GM12878 (cell line): Measurements from ENCODE around the gene BBLN. TPM values are rescaled to one million over a fixed set of nuclear protein-coding genes. Genes with fewer than 3 reads are reported as not detected.

Experiments
- ATAC-seq: fragments of 200-7000 bp; cut with Tn5 transposase; 3 replicates; pipeline ENCODE4 v1.9.1; 2020; ENCODE audit warnings: mild to moderate bottlenecking, moderate library complexity
- BruUV-seq: library from RNA; stranded (reverse); fragments of 400-500 nt; replicated peaks from 2 replicates; lab custom pipeline; 2021; lab: Mats Ljungman, UMichigan
- CTCF ChIA-PET: fragments of 300-600 bp; sonication (Branson Sonifier 250); formaldehyde crosslinking; extraction: SDS; loops from one replicate; lab custom pipeline; 2021; ENCODE audit warnings: inconsistent platforms; lab: Yijun Ruan, JAX
- POLR2A ChIA-PET: fragments of 350-600 bp; formaldehyde crosslinking; extraction: SDS; loops from one replicate; lab custom pipeline; 2021; ENCODE audit warnings: inconsistent platforms; lab: Charles Lee
- RAD21 ChIA-PET: fragments of 300-600 bp; sonication (Branson Sonifier 250); formaldehyde crosslinking; loops from one replicate; lab custom pipeline; 2023; ENCODE audit warnings: antibody characterized with exemption; ENCODE audit not compliant: unreplicated experiment; lab: Charles Lee
- SMC1A ChIA-PET: fragments of 300-600 bp; sonication (Branson Sonifier 250); formaldehyde crosslinking; loops from one replicate; lab custom pipeline; 2023; ENCODE audit not compliant: unreplicated experiment, uncharacterized antibody; lab: Charles Lee
- DNase-seq: peaks from one replicate; pipeline ENCODE4 v3.0.0-alpha.2; 2011; ENCODE audit warnings: low read depth, low spot score
- FAIRE-seq: peaks from 3 replicates; lab custom pipeline; 2011; peaks lifted over from hg19 to GRCh38; lab: Jason Lieb, UNC
- H2AFZ ChIP-seq: 2 replicates; pipeline ENCODE4 v1.6.0; 2011; ENCODE audit warnings: low read depth, low read length, control low read depth; ENCODE audit not compliant: control insufficient read depth
- H3K27ac ChIP-seq: 2 replicates; pipeline ENCODE4 v1.5.1; 2011; ENCODE audit warnings: control low read depth; ENCODE audit not compliant: control insufficient read depth, insufficient read depth
- H3K27me3 ChIP-seq, 2 experiments: replicated peaks in 1 of 2; 2 replicates each; pipeline versions ENCODE4 v1.6.0 to v1.6.1; 2011; ENCODE audit warnings: low read length in 1 of 2; ENCODE audit not compliant: control insufficient read depth in 2 of 2, insufficient read depth in 2 of 2
- H3K36me3 ChIP-seq, 2 experiments: 2 replicates each; pipeline ENCODE4 v1.5.1; 2011; ENCODE audit warnings: low read length in 1 of 2; ENCODE audit not compliant: control insufficient read depth in 2 of 2, insufficient read depth in 2 of 2
- H3K4me1 ChIP-seq: 2 replicates; pipeline ENCODE4 v1.6.1; 2011; ENCODE audit warnings: mild to moderate bottlenecking, low read length, moderate library complexity, mixed read lengths; ENCODE audit not compliant: control insufficient read depth, insufficient read depth
- H3K4me2 ChIP-seq: 2 replicates; pipeline ENCODE4 v1.6.0; 2011; ENCODE audit warnings: control low read depth; ENCODE audit not compliant: control insufficient read depth, insufficient read depth
- H3K4me3 ChIP-seq: fragments of 200-600 bp; sonication (generic); 2 replicates; pipeline ENCODE4 v1.5.1; 2016
- H3K79me2 ChIP-seq: 2 replicates; pipeline ENCODE4 v1.6.0; 2011; ENCODE audit warnings: low read length; ENCODE audit not compliant: control insufficient read depth, insufficient read depth
- H3K9ac ChIP-seq: 2 replicates; pipeline ENCODE4 v1.8.0; 2011; ENCODE audit warnings: low read length, control low read depth, mixed read lengths; ENCODE audit not compliant: control insufficient read depth, insufficient read depth
- H3K9me3 ChIP-seq: replicated peaks from 3 replicates; pipeline ENCODE4 v1.5.1; 2011; ENCODE audit warnings: mild to moderate bottlenecking, low read length; ENCODE audit not compliant: control insufficient read depth, insufficient read depth
- H4K20me1 ChIP-seq: 2 replicates; pipeline ENCODE4 v1.6.0; 2011; ENCODE audit not compliant: control insufficient read depth, insufficient read depth
- ATF2 ChIP-seq: IDR thresholded peaks from 2 replicates; pipeline ENCODE4 v1.6.1; 2012; ENCODE audit warnings: low read length, inconsistent platforms
- BCLAF1 ChIP-seq: fragments of 450-650 bp; IDR thresholded peaks from 2 replicates; pipeline ENCODE4 v1.6.1; 2017; ENCODE audit warnings: antibody characterized with exemption, mild to moderate bottlenecking, moderate library complexity
- FOXM1 ChIP-seq: IDR thresholded peaks from 2 replicates; pipeline ENCODE4 v1.6.1; 2012; ENCODE audit warnings: low read depth, mild to moderate bottlenecking, inconsistent platforms, low read length, moderate library complexity
- GATAD2B ChIP-seq: fragments of 450-650 bp; conservative IDR thresholded peaks from 2 replicates; pipeline ENCODE4 v1.6.1; 2017; ENCODE audit warnings: low read depth, mild to moderate bottlenecking, moderate library complexity
- JUND ChIP-seq: IDR thresholded peaks from 2 replicates; pipeline ENCODE4 v1.6.1; 2012; ENCODE audit warnings: low read depth, mild to moderate bottlenecking, low read length, improper control_type of control experiment, moderate library complexity
- NFYA ChIP-seq: IDR thresholded peaks from 2 replicates; pipeline ENCODE4 v1.6.1; 2011; ENCODE audit warnings: low read depth, mild to moderate bottlenecking, low read length, improper control_type of control experiment, borderline replicate concordance
- RAD21 ChIP-seq: IDR thresholded peaks from 2 replicates; pipeline ENCODE4 v1.6.1; 2011; ENCODE audit warnings: mild to moderate bottlenecking, low read depth, low read length, moderate library complexity; ENCODE audit not compliant: insufficient read depth
- TARDBP ChIP-seq: IDR thresholded peaks from 2 replicates; pipeline ENCODE4 v1.6.1; 2016; ENCODE audit warnings: borderline replicate concordance
- ZBTB4 ChIP-seq: fragments of 450-650 bp; formaldehyde crosslinking; IDR thresholded peaks from 2 replicates; pipeline ENCODE4 v1.4.0; 2022; ENCODE audit warnings: mild to moderate bottlenecking, moderate library complexity
- WGBS: methylation state at CpG from one replicate; pipeline ENCODE4 v1.1.6; 2016; ENCODE audit warnings: low lambda C conversion rate; ENCODE audit not compliant: insufficient replicate concordance, insufficient coverage; ENCODE audit errors: missing lambda C conversion rate; 5-methylcytosine and 5-hydroxymethylcytosine counted together
- in situ Hi-C: fragments of 300-500 bp; cut with MboI; formaldehyde crosslinking; loops from 9 replicates; pipeline ENCODE4 v1.14.3; 2018; ENCODE audit warnings: mixed read lengths
- intact Hi-C: fragments of 100-400 bp; cut with micrococcal nuclease; formaldehyde crosslinking; loops from one replicate; pipeline ENCODE4 v1.14.2; 2022; ENCODE audit not compliant: unreplicated experiment
- polyA plus RNA-seq, 11 experiments: library from polyadenylated mRNA; depleted of rRNA in 4 of 11; unstranded in 6 of 11; stranded (reverse) in 5 of 11; fragments of >200 nt; fragmentation: Nextera tagmentation in 4 of 11; fragmentation: Illumina TruSeq in 1 of 11; extraction: Ambion mirVana in 4 of 11; extraction: Trizol in 1 of 11; gene quantifications; 1 replicate in 1 of 11; 2 replicates in 10 of 11; pipeline versions ENCODE4 v1.2.1 to v1.2.3, GENCODE V29; 2011 to 2016; ENCODE audit warnings: inconsistent platforms in 2 of 11, missing spikeins in 2 of 11, low read depth in 1 of 11
- total RNA-seq, 4 experiments: library from RNA; depleted of rRNA in 3 of 4; stranded (reverse); fragments of >200 nt in 3 of 4; fragmentation: Illumina TruSeq in 1 of 4; extraction: Trizol in 1 of 4; gene quantifications; 2 replicates each; pipeline versions ENCODE4 v1.2.1 to v1.2.3, GENCODE V29; 2013 to 2021

Gene BBLN
- total and polyA plus RNA-seq, 10 of the 15 experiments (the other 5 are each of a cell fraction or from before 2014, with no cell fraction given): 3.8 to 194 (median 66.2) TPM

- ChIA-PET SMC1A (no interaction called here), CTCF (interaction anchor here (0.6 to 1.9 kb wide), 2 partner anchors 9 to 228 kb away, joined by 3 to 5 read pairs; no protein-coding TSS in a partner anchor), POLR2A (no interaction called here), RAD21 (no interaction called here)
- WGBS: 57% methylated on average over 8 of the region's 8 CpGs
- H3K27ac ChIP-seq: no peak overlapping the region
- H2AFZ ChIP-seq: no peak overlapping the region
- no TSS peak for BruUV-seq
- DNase-seq (no peak), FAIRE-seq (no peak), ATAC-seq (no peak)
- H3K9ac ChIP-seq: no peak overlapping the region
- no peaks in the 10 kb centered on the region for H3K4me1 ChIP-seq
- no peaks in the 10 kb centered on the region for H4K20me1 ChIP-seq
- TF ChIP-seq RAD21 (no peak), TARDBP (no peak), NFYA (no peak), GATAD2B (no peak), ATF2 (no peak)
- H3K36me3 ChIP-seq: peaks cover 17 to 18% of the 10 kb centered on the region in 2 experiments; a peak in 3 of 4 replicates
- in situ Hi-C loops: no loop called here
- H3K9me3 ChIP-seq: peaks cover 4% of the 10 kb centered on the region; the same call in 2 of the 3 replicates
- intact Hi-C loops: no loop called here
- H3K4me3 ChIP-seq: no peak overlapping the region
- no peaks in the 10 kb centered on the region for H3K79me2 ChIP-seq
- H3K27me3 ChIP-seq: no peaks in the 10 kb centered on the region
- no peak overlapping the region for H3K4me2 ChIP-seq
Measured at GRCh38 chr9:128175102-128175563, 15.1 kb downstream of the BBLN start.

- H4K20me1 ChIP-seq: no peaks in the 10 kb centered on the region
- FAIRE-seq: no peak
- TF ChIP-seq FOXM1 (no peak), BCLAF1 (no peak), ZBTB4 (CRISPR knock-in tag) (no peak), JUND (no peak)
Measured at GRCh38 chr9:128175726-128176125, 15.7 kb downstream of the BBLN start.

More at GRCh38 chr9:128175726-128176125, 15.7 kb downstream of the BBLN start:
- H3K27me3 ChIP-seq: no peaks in the 10 kb centered on the region
- no peak overlapping the region for H3K4me2 ChIP-seq
- no peaks in the 10 kb centered on the region for H3K4me1 ChIP-seq
- WGBS: 65% methylated on average over 2 of the region's 2 CpGs
- ATAC-seq: no peak
- in situ Hi-C loops: no loop called here
- H3K9ac ChIP-seq: no peak overlapping the region
- no peak for DNase-seq
- ChIA-PET SMC1A (no interaction called here), RAD21 (no interaction called here), CTCF (interaction anchor here (1.9 kb wide), 1 partner anchor 8 kb away, joined by 5 read pairs; no protein-coding TSS in a partner anchor), POLR2A (no interaction called here)
- H3K9me3 ChIP-seq: peaks cover 4% of the 10 kb centered on the region; the same call in 2 of the 3 replicates
- H3K27ac ChIP-seq: no peak overlapping the region
- no peak overlapping the region for H3K4me3 ChIP-seq
- no TSS peak for BruUV-seq
- intact Hi-C loops: no loop called here
- peaks cover 16 to 21% of the 10 kb centered on the region in 2 experiments; a peak in 3 of 4 replicates for H3K36me3 ChIP-seq
- no peak overlapping the region for H2AFZ ChIP-seq
- H3K79me2 ChIP-seq: no peaks in the 10 kb centered on the region
